ENCODE measurements around the gene CDPF1. TPM values are rescaled to one million over a fixed set of nuclear protein-coding genes. Genes with fewer than 3 reads are reported as not detected.

The CDPF1 gene
- total RNA-seq, 1 donor from 2014 or later: 10.0 TPM

DNA sequence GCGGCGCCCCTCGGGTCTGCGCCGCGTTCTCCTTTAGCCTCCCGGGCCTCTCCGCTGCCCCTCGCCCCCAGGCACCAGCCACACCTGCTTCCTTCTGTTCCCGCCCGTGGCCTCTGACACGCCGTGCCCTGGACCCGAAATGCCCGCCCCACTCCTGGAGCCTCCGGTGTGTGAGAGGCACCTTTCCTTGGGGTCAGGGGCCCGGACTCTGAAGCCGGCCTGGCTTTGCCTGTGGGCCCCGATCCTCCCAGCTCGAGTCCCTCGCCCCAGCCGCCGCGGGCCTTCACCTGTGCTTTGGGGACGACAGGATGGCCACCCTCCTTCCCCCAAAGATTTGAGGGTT lies 661 bp upstream of the CDPF1 start:
- DNase-seq (ENCODE audit: low spot score, unreplicated experiment): no peak
- Mint-ChIP-seq H3K27me3 (no peaks in the 10 kb centered on the region), H3K4me1 (ENCODE audit: low read depth) (peaks cover 8% of the 10 kb centered on the region), H3K27ac (peak overlapping the region; percentile 23), H3K4me3 (ENCODE audit: low read depth) (peak overlapping the region; percentile 77), H3K36me3 (ENCODE audit: insufficient read depth) (peaks cover 1% of the 10 kb centered on the region), H3K9me3 (ENCODE audit: low read depth) (no peaks in the 10 kb centered on the region)
- TF ChIP-seq, protein P1, sequence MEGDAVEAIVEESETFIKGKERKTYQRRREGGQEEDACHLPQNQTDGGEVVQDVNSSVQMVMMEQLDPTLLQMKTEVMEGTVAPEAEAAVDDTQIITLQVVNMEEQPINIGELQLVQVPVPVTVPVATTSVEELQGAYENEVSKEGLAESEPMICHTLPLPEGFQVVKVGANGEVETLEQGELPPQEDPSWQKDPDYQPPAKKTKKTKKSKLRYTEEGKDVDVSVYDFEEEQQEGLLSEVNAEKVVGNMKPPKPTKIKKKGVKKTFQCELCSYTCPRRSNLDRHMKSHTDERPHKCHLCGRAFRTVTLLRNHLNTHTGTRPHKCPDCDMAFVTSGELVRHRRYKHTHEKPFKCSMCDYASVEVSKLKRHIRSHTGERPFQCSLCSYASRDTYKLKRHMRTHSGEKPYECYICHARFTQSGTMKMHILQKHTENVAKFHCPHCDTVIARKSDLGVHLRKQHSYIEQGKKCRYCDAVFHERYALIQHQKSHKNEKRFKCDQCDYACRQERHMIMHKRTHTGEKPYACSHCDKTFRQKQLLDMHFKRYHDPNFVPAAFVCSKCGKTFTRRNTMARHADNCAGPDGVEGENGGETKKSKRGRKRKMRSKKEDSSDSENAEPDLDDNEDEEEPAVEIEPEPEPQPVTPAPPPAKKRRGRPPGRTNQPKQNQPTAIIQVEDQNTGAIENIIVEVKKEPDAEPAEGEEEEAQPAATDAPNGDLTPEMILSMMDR (IDR thresholded peaks at IDR 0.05; ENCODE audit: unreplicated experiment): no peak

GRCh38 chr22:46247443-46247975 lies 2.6 kb downstream of the CDPF1 start:
- no peaks in the 10 kb centered on the region for H3K9me3 Mint-ChIP-seq (ENCODE audit: low read depth)
- H3K4me3 Mint-ChIP-seq (ENCODE audit: low read depth): no peak overlapping the region
- no peak overlapping the region for H3K27ac Mint-ChIP-seq
- TF ChIP-seq, protein P1 (IDR thresholded peaks at IDR 0.05; ENCODE audit: unreplicated experiment): no peak
- no peaks in the 10 kb centered on the region for H3K36me3 Mint-ChIP-seq (ENCODE audit: insufficient read depth)
- H3K4me1 Mint-ChIP-seq (ENCODE audit: low read depth): peaks cover 8% of the 10 kb centered on the region
- DNase-seq (ENCODE audit: low spot score, unreplicated experiment): no peak
- H3K27me3 Mint-ChIP-seq: no peaks in the 10 kb centered on the region

- Mint-ChIP-seq H3K4me3 (ENCODE audit: low read depth) (no peak overlapping the region), H3K27ac (no peak overlapping the region), H3K9me3 (ENCODE audit: low read depth) (no peaks in the 10 kb centered on the region), H3K36me3 (ENCODE audit: insufficient read depth) (no peaks in the 10 kb centered on the region), H3K27me3 (no peaks in the 10 kb centered on the region), H3K4me1 (ENCODE audit: low read depth) (peaks cover 7% of the 10 kb centered on the region)
- TF ChIP-seq, protein P1 (IDR thresholded peaks at IDR 0.05; ENCODE audit: unreplicated experiment): no peak
- DNase-seq (ENCODE audit: low spot score, unreplicated experiment): no peak
These were observed 3.9 kb downstream of the CDPF1 start for GRCh38 chr22:46246178-46246577.

GRCh38 chr22:46245511-46245910 lies 4.6 kb downstream of the CDPF1 start:
- no peak overlapping the region for H3K27ac Mint-ChIP-seq
- no peaks in the 10 kb centered on the region for H3K27me3 Mint-ChIP-seq
- peaks cover 12% of the 10 kb centered on the region for H3K4me1 Mint-ChIP-seq (ENCODE audit: low read depth)
- TF ChIP-seq, protein P1 (IDR thresholded peaks at IDR 0.05; ENCODE audit: unreplicated experiment): no peak
- no peak for DNase-seq (ENCODE audit: low spot score, unreplicated experiment)
- H3K36me3 Mint-ChIP-seq (ENCODE audit: insufficient read depth): no peaks in the 10 kb centered on the region
- H3K9me3 Mint-ChIP-seq (ENCODE audit: low read depth): no peaks in the 10 kb centered on the region
- H3K4me3 Mint-ChIP-seq (ENCODE audit: low read depth): no peak overlapping the region

- Mint-ChIP-seq H3K36me3 (ENCODE audit: insufficient read depth) (no peaks in the 10 kb centered on the region), H3K27me3 (no peaks in the 10 kb centered on the region), H3K4me1 (ENCODE audit: low read depth) (peaks cover 16% of the 10 kb centered on the region), H3K4me3 (ENCODE audit: low read depth) (no peak overlapping the region), H3K27ac (no peak overlapping the region), H3K9me3 (ENCODE audit: low read depth) (no peaks in the 10 kb centered on the region)
- TF ChIP-seq, protein P1 (IDR thresholded peaks at IDR 0.05; ENCODE audit: unreplicated experiment): no peak
- DNase-seq (ENCODE audit: low spot score, unreplicated experiment): no peak
These were observed 5.3 kb downstream of the CDPF1 start for GRCh38 chr22:46244771-46245170.

Data from progenitor cell of endocrine pancreas (in vitro differentiated cells).